Measurements from ENCODE around the gene XPO5. TPM values are rescaled to one million over a fixed set of nuclear protein-coding genes. Genes with fewer than 3 reads are reported as not detected.

XPO5 gene
- total RNA-seq, 2 donors from 2014 or later = 8.8 to 11.8 TPM

- no peak overlapping the region for H3K4me3 ChIP-seq
- peak in 1 of 2 donors; percentile 73 for TF ChIP-seq CTCF (IDR thresholded peaks at IDR 0.05)
- H3K36me3 ChIP-seq = peaks cover 37% of the 10 kb centered on the region
- H3K27me3 ChIP-seq = no peaks in the 10 kb centered on the region
- peaks cover 0 to 52% of the 10 kb centered on the region in 2 donors for H3K4me1 ChIP-seq
- H3K27ac ChIP-seq = no peak overlapping the region
- no peaks in the 10 kb centered on the region for H3K9me3 ChIP-seq
- DNase-seq (ENCODE audit: low spot score) = no peak
These were observed 79.3 kb downstream of the XPO5 start for GRCh38 chr6:43496370-43497128.

GRCh38 chr6:43495409-43495941 is 80.4 kb downstream of the XPO5 start:
- Histone ChIP-seq H3K4me3 (no peak overlapping the region), H3K4me1 (peaks cover 0 to 44% of the 10 kb centered on the region in 2 donors), H3K27me3 (no peaks in the 10 kb centered on the region), H3K27ac (no peak overlapping the region), H3K36me3 (peaks cover 27% of the 10 kb centered on the region), H3K9me3 (no peaks in the 10 kb centered on the region)
- no peak for DNase-seq (ENCODE audit: low spot score)
- TF ChIP-seq CTCF (IDR thresholded peaks at IDR 0.05) = peak in 1 of 2 donors; percentile 12

- no peak overlapping the region for H3K27ac ChIP-seq
- no peak for DNase-seq (ENCODE audit: low spot score)
- TF ChIP-seq CTCF (IDR thresholded peaks at IDR 0.05) = no peak
- no peaks in the 10 kb centered on the region for H3K9me3 ChIP-seq
- no peak overlapping the region for H3K4me3 ChIP-seq
- H3K27me3 ChIP-seq = no peaks in the 10 kb centered on the region
- peaks cover 20% of the 10 kb centered on the region for H3K36me3 ChIP-seq
- peaks cover 0 to 36% of the 10 kb centered on the region in 2 donors for H3K4me1 ChIP-seq
These were observed 81.1 kb downstream of the XPO5 start for GRCh38 chr6:43494766-43495165.

- Histone ChIP-seq H3K27ac (no peak overlapping the region), H3K4me3 (no peak overlapping the region), H3K36me3 (peaks cover 16% of the 10 kb centered on the region), H3K9me3 (no peaks in the 10 kb centered on the region), H3K27me3 (no peaks in the 10 kb centered on the region), H3K4me1 (peaks cover 0 to 33% of the 10 kb centered on the region in 2 donors)
- no peak for TF ChIP-seq CTCF (IDR thresholded peaks at IDR 0.05)
- DNase-seq (ENCODE audit: low spot score) = no peak
These were observed 81.5 kb downstream of the XPO5 start for GRCh38 chr6:43494321-43494720.

- no peak for DNase-seq (ENCODE audit: low spot score)
- Histone ChIP-seq H3K4me3 (no peak overlapping the region), H3K27me3 (no peaks in the 10 kb centered on the region), H3K9me3 (no peaks in the 10 kb centered on the region), H3K27ac (no peak overlapping the region), H3K4me1 (peaks cover 0 to 29% of the 10 kb centered on the region in 2 donors), H3K36me3 (peaks cover 11% of the 10 kb centered on the region)
- TF ChIP-seq CTCF (IDR thresholded peaks at IDR 0.05) = no peak
These were observed 82.0 kb downstream of the XPO5 start for GRCh38 chr6:43493833-43494232.
